PC-3 (cell line): ENCODE data around the gene STK33. TPM values are rescaled to one million over a fixed set of nuclear protein-coding genes. Genes with fewer than 3 reads are reported as not detected.

ENCODE experiments used
- ATAC-seq: fragments of 200-7000 bp; cut with Tn5 transposase; 2 replicates; pipeline ENCODE4 v1.9.1; 2020; ENCODE audit warnings: mild to moderate bottlenecking, moderate library complexity
- BruUV-seq: library from RNA; stranded (reverse); fragments of 400-500 nt; replicated peaks from 2 replicates; lab custom pipeline; 2021; lab: Mats Ljungman, UMichigan
- CTCF ChIA-PET: fragments of 300-600 bp; sonication (Branson Sonifier 250); formaldehyde crosslinking; loops from one replicate; lab custom pipeline; 2022; ENCODE audit warnings: antibody characterized with exemption; lab: Charles Lee
- POLR2A ChIA-PET: fragments of 300-600 bp; sonication (Branson Sonifier 250); formaldehyde crosslinking; loops from one replicate; lab custom pipeline; 2022; ENCODE audit warnings: antibody characterized with exemption; ENCODE audit not compliant: unreplicated experiment; lab: Charles Lee
- DNase-seq: peaks from one replicate; pipeline ENCODE4 v3.0.0-alpha.2; 2015
- H2AFZ ChIP-seq: fragments of 300-600 bp; sonication (generic); 2 replicates; pipeline ENCODE4 v1.6.0; 2016; ENCODE audit warnings: antibody characterized with exemption, low read length
- H3F3A ChIP-seq: fragments of 300-600 bp; sonication (generic); one replicate; pipeline ENCODE4 v1.6.0; 2017; ENCODE audit warnings: antibody characterized with exemption, low read length, control low read depth, mild to moderate bottlenecking; ENCODE audit not compliant: unreplicated experiment
- H3K27ac ChIP-seq: fragments of 300-600 bp; sonication (generic); 2 replicates; pipeline ENCODE4 v1.5.1; 2016; ENCODE audit warnings: mild to moderate bottlenecking, low read length
- H3K27me3 ChIP-seq: fragments of 300-600 bp; sonication (generic); 2 replicates; pipeline ENCODE4 v1.6.1; 2016; ENCODE audit warnings: low read length, mixed read lengths
- H3K36me3 ChIP-seq: fragments of 300-600 bp; sonication (generic); 2 replicates; pipeline ENCODE4 v1.6.1; 2016; ENCODE audit warnings: low read depth, mixed run types, low read length, mixed read lengths
- H3K4me1 ChIP-seq: fragments of 300-600 bp; sonication (generic); 2 replicates; pipeline ENCODE4 v1.5.1; 2016; ENCODE audit warnings: low read length; ENCODE audit not compliant: insufficient read depth
- H3K4me2 ChIP-seq: fragments of 300-600 bp; sonication (generic); 2 replicates; pipeline ENCODE4 v1.6.0; 2016; ENCODE audit warnings: low read length
- H3K4me3 ChIP-seq: fragments of 300-600 bp; sonication (generic); 2 replicates; pipeline ENCODE4 v1.5.1; 2016; ENCODE audit warnings: mild to moderate bottlenecking, low read length, mixed read lengths
- H3K79me2 ChIP-seq: fragments of 300-600 bp; sonication (generic); 2 replicates; pipeline ENCODE4 v1.6.1; 2017; ENCODE audit warnings: low read length, mixed read lengths
- H3K9ac ChIP-seq: fragments of 300-600 bp; sonication (generic); 2 replicates; pipeline ENCODE4 v1.6.0; 2016; ENCODE audit warnings: mild to moderate bottlenecking, low read length
- H3K9me2 ChIP-seq: fragments of 300-600 bp; sonication (generic); replicated peaks from 2 replicates; pipeline ENCODE4 v1.6.1; 2016; ENCODE audit warnings: mixed run types, low read length, mixed read lengths
- H3K9me3 ChIP-seq: fragments of 300-600 bp; sonication (generic); 2 replicates; pipeline ENCODE4 v1.6.1; 2016; ENCODE audit warnings: low read length, mixed read lengths
- H4K20me1 ChIP-seq: fragments of 300-600 bp; sonication (generic); 2 replicates; pipeline ENCODE4 v1.6.1; 2016; ENCODE audit warnings: low read length, mixed read lengths
- EZH2 ChIP-seq: fragments of 300-600 bp; sonication (generic); IDR thresholded peaks from one replicate; pipeline ENCODE4 v1.6.1; 2017; ENCODE audit warnings: antibody characterized with exemption, mild to moderate bottlenecking, low read length; ENCODE audit not compliant: unreplicated experiment
- EZH2phosphoT487 ChIP-seq: fragments of 300-600 bp; sonication (generic); IDR thresholded peaks from 2 replicates; pipeline ENCODE4 v1.6.1; 2018; ENCODE audit warnings: mild to moderate bottlenecking, antibody characterized with exemption, low read length, borderline replicate concordance
- intact Hi-C: fragments of 100-400 bp; cut with micrococcal nuclease; formaldehyde crosslinking; loops from 2 replicates; pipeline ENCODE4 v1.9.0; 2023
- total RNA-seq: library from RNA; depleted of rRNA; stranded (reverse); fragments of >200 nt; gene quantifications from 2 replicates; pipeline ENCODE4 v1.2.3, GENCODE V29; 2014; rRNA removed
- TF ChIP-seq, protein P1 (sequence below): fragments of 300-600 bp; sonication (generic); conservative IDR thresholded peaks from 2 replicates; pipeline ENCODE4 v1.5.1; 2017; ENCODE audit warnings: antibody characterized with exemption, low read depth, mild to moderate bottlenecking, low read length

The STK33 gene
- total RNA-seq, 1 experiment from 2014 or later, result not detected

DNA sequence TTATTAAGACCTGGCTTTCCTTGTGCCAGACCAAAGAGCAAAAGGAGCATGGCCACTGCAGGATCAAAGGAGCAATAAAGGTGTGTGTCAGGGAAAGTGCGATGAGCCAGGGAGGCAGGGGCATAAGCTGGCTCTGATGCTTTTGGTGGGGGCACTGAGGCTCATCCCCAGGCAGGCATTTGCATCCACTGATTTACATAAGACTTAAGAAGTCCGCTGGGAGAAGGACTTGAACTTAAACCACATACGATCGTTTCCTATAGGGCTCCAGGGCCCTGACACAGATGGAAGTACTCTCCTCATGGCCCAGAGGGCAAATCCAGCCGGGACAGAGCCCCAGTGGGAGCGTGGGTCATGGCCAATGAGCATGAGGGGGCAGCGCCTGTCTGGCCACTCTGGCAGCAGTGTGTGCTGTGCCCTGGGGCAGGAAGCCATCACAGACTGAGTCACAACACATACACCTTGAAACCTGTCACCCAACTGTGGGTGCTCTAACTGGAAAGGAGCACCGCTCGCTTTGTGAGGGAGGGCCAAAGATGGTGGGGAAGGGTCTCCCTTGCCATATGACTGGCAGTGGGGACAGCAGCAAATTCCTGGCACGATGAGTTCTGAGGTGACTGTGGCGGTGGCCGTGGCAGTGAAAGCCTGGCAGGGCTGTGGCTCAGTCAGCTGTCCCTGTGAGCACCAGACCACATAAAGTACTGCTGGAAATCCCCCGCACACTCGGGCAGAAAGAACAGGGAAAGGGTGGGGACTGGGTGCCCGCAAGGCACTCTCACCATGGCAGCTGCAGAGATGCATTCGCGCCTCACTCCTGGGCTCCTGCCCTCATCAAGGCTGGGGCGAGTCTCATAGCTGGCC is 251.0 kb downstream of the STK33 start:
- Histone ChIP-seq H3K4me2 (peak overlapping the region; percentile 77), H3K4me1 (peaks cover 19% of the 10 kb centered on the region), H4K20me1 (no peaks in the 10 kb centered on the region), H3K27ac (no peak overlapping the region), H2AFZ (peak overlapping the region; percentile 41; the same call in 1 of the 2 replicates), H3K27me3 (no peaks in the 10 kb centered on the region), H3F3A (no peaks in the 10 kb centered on the region), H3K36me3 (no peaks in the 10 kb centered on the region), H3K9ac (no peak overlapping the region), H3K9me2 (no peaks in the 10 kb centered on the region), H3K4me3 (no peak overlapping the region), H3K79me2 (no peaks in the 10 kb centered on the region), H3K9me3 (no peaks in the 10 kb centered on the region)
- no TSS peak for BruUV-seq
- POLR2A ChIA-PET, result interaction anchor here (0.6 to 0.7 kb wide), 2 partner anchors 8 to 192 kb away, joined by 4 to 7 read pairs; no protein-coding TSS in a partner anchor
- CTCF ChIA-PET, result no interaction called here
- ATAC-seq (peak; percentile 90), DNase-seq (peak; percentile 79)
- intact Hi-C loops, result no loop called here
- no peak for TF ChIP-seq EZH2
- TF ChIP-seq, protein P1, sequence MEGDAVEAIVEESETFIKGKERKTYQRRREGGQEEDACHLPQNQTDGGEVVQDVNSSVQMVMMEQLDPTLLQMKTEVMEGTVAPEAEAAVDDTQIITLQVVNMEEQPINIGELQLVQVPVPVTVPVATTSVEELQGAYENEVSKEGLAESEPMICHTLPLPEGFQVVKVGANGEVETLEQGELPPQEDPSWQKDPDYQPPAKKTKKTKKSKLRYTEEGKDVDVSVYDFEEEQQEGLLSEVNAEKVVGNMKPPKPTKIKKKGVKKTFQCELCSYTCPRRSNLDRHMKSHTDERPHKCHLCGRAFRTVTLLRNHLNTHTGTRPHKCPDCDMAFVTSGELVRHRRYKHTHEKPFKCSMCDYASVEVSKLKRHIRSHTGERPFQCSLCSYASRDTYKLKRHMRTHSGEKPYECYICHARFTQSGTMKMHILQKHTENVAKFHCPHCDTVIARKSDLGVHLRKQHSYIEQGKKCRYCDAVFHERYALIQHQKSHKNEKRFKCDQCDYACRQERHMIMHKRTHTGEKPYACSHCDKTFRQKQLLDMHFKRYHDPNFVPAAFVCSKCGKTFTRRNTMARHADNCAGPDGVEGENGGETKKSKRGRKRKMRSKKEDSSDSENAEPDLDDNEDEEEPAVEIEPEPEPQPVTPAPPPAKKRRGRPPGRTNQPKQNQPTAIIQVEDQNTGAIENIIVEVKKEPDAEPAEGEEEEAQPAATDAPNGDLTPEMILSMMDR, result no peak
- TF ChIP-seq EZH2phosphoT487, result no peak

DNA sequence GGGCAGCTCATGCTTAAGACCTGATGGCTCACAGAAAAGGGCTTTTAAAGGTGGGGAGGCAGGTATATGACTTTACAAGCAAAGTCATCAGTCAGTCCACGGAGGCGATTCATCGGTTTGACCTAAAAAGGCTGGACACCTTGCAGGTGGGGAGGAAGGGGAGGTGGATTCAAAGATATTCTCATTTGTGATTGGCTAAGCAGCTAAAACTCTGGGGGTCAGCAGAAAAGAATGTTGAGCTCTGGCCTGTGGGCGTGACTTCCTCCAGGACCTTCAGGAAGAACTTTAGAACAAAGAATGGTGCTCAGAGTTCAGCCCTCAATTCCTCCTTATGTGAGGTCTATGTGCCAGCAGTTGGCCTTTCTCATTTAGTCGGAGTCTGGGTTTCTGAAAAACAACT is 252.0 kb downstream of the STK33 start:
- no peak overlapping the region for H2AFZ ChIP-seq
- intact Hi-C loops, result no loop called here
- H3K9me3 ChIP-seq, result no peaks in the 10 kb centered on the region
- TF ChIP-seq EZH2, result no peak
- TF ChIP-seq EZH2phosphoT487, result no peak
- TF ChIP-seq, protein P1, result no peak
- H3K4me1 ChIP-seq, result peaks cover 28% of the 10 kb centered on the region
- no peaks in the 10 kb centered on the region for H3K36me3 ChIP-seq
- ATAC-seq (no peak), DNase-seq (peak; percentile 15)
- H3K9ac ChIP-seq, result no peak overlapping the region
- H3K9me2 ChIP-seq, result no peaks in the 10 kb centered on the region
- H3F3A ChIP-seq, result no peaks in the 10 kb centered on the region
- CTCF ChIA-PET, result no interaction called here
- no TSS peak for BruUV-seq
- POLR2A ChIA-PET, result interaction anchor here (0.7 kb wide), 1 partner anchor 832 kb away, joined by 4 read pairs; no protein-coding TSS in a partner anchor
- H3K4me2 ChIP-seq, result no peak overlapping the region
- no peaks in the 10 kb centered on the region for H3K79me2 ChIP-seq
- H4K20me1 ChIP-seq, result no peaks in the 10 kb centered on the region
- no peaks in the 10 kb centered on the region for H3K27me3 ChIP-seq
- no peak overlapping the region for H3K27ac ChIP-seq
- no peak overlapping the region for H3K4me3 ChIP-seq

Other genes with a start within 250 kb of the STK33 start
- 5.5 and 6.6 TPM in 2 replicates for gene TRIM66, start 88.4 kb upstream of the STK33 start, total RNA-seq
- 855 and 1,132 TPM in 2 replicates for gene RPL27A, start 88.6 kb upstream of the STK33 start, total RNA-seq